ENCODE measurements around the gene CA10. TPM values are rescaled to one million over a fixed set of nuclear protein-coding genes. Genes with fewer than 3 reads are reported as not detected.

The CA10 gene
- total RNA-seq, 2 donors from 2014 or later: not detected

- intact Hi-C loops (cut with DNase I, micrococcal nuclease): no loop called here
- ATAC-seq (no peak), DNase-seq (no peak)
Observed at GRCh38 chr17:51911237-51911636, 247.3 kb downstream of the CA10 start.

- intact Hi-C loops (cut with DNase I, micrococcal nuclease): no loop called here
Observed at GRCh38 chr17:51909971-51910370, 248.5 kb downstream of the CA10 start.

GRCh38 chr17:51908841-51909537 is 249.5 kb downstream of the CA10 start:
- ATAC-seq: no peak
- intact Hi-C loops (cut with DNase I, micrococcal nuclease): no loop called here

More at GRCh38 chr17:51909971-51910370, 248.5 kb downstream of the CA10 start:
- no peak for ATAC-seq
- no peak for DNase-seq

GRCh38 chr17:51907041-51907440 is 251.5 kb downstream of the CA10 start:
- ATAC-seq (no peak), DNase-seq (no peak)
- intact Hi-C loops (cut with DNase I, micrococcal nuclease): no loop called here

More at GRCh38 chr17:51908841-51909537, 249.5 kb downstream of the CA10 start:
- DNase-seq: no peak

GRCh38 chr17:51904379-51904778 is 254.1 kb downstream of the CA10 start:
- intact Hi-C loops (cut with DNase I, micrococcal nuclease): no loop called here
- ATAC-seq: no peak
- no peak for DNase-seq

- intact Hi-C loops (cut with DNase I, micrococcal nuclease): no loop called here
- DNase-seq: no peak
- no peak for ATAC-seq
Observed at GRCh38 chr17:51901242-51901641, 257.3 kb downstream of the CA10 start.

- intact Hi-C loops (cut with DNase I, micrococcal nuclease): no loop called here
- no peak for ATAC-seq
- no peak for DNase-seq
Observed at GRCh38 chr17:51891936-51892335, 266.6 kb downstream of the CA10 start.

- DNase-seq (no peak), ATAC-seq (no peak)
- intact Hi-C loops (cut with DNase I, micrococcal nuclease): no loop called here
Observed at GRCh38 chr17:51890710-51891109, 267.8 kb downstream of the CA10 start.

GRCh38 chr17:51888816-51889215 is 269.7 kb downstream of the CA10 start:
- intact Hi-C loops (cut with DNase I, micrococcal nuclease): no loop called here
- DNase-seq: no peak
- no peak for ATAC-seq

GRCh38 chr17:51876986-51877385 is 281.5 kb downstream of the CA10 start:
- intact Hi-C loops (cut with DNase I, micrococcal nuclease): no loop called here
- no peak for ATAC-seq
- no peak for DNase-seq

GRCh38 chr17:51873302-51873701 is 285.2 kb downstream of the CA10 start:
- DNase-seq: no peak
- intact Hi-C loops (cut with DNase I, micrococcal nuclease): no loop called here
- no peak for ATAC-seq

- intact Hi-C loops (cut with DNase I, micrococcal nuclease): no loop called here
- DNase-seq (no peak), ATAC-seq (no peak)
Observed at GRCh38 chr17:51869387-51869786, 289.1 kb downstream of the CA10 start.

GRCh38 chr17:51860954-51861561 is 297.5 kb downstream of the CA10 start:
- ATAC-seq: peak; percentile 76

GRCh38 chr17:51857052-51857597 is 301.4 kb downstream of the CA10 start:
- intact Hi-C loops (cut with DNase I, micrococcal nuclease): no loop called here
- ATAC-seq (no peak), DNase-seq (no peak)

More at GRCh38 chr17:51860954-51861561, 297.5 kb downstream of the CA10 start:
- intact Hi-C loops (cut with DNase I, micrococcal nuclease): no loop called here
- DNase-seq: peak in 1 of 2 donors; percentile 38

- ATAC-seq: no peak
- no peak for DNase-seq
- intact Hi-C loops (cut with DNase I, micrococcal nuclease): no loop called here
Observed at GRCh38 chr17:51855806-51856205, 302.7 kb downstream of the CA10 start.

GRCh38 chr17:51853857-51854256 is 304.7 kb downstream of the CA10 start:
- intact Hi-C loops (cut with DNase I, micrococcal nuclease): no loop called here

GRCh38 chr17:51852603-51853002 is 305.9 kb downstream of the CA10 start:
- no peak for DNase-seq
- intact Hi-C loops (cut with DNase I, micrococcal nuclease): no loop called here
- ATAC-seq: no peak

More at GRCh38 chr17:51853857-51854256, 304.7 kb downstream of the CA10 start:
- DNase-seq (peak in 1 of 2 donors; percentile 27), ATAC-seq (peak; percentile 86)

GRCh38 chr17:51850201-51850600 is 308.3 kb downstream of the CA10 start:
- no peak for DNase-seq
- intact Hi-C loops (cut with DNase I, micrococcal nuclease): no loop called here
- peak; percentile 49 for ATAC-seq

GRCh38 chr17:51848451-51848850 is 310.1 kb downstream of the CA10 start:
- DNase-seq (no peak), ATAC-seq (no peak)
- intact Hi-C loops (cut with DNase I, micrococcal nuclease): no loop called here

- ATAC-seq: no peak
- intact Hi-C loops (cut with DNase I, micrococcal nuclease): no loop called here
Observed at GRCh38 chr17:51846566-51846965, 311.9 kb downstream of the CA10 start.

More at GRCh38 chr17:51846566-51846965, 311.9 kb downstream of the CA10 start:
- DNase-seq: no peak
